ENCODE measurements around the gene PXDN.
"Not testable (repeated sequence)": the region's sequence is repeated elsewhere in the genome, so short reads cannot be mapped to it uniquely, and the experiment has no call there.

The PXDN gene

GRCh38 chr2:1631292-1632001 lies 112.9 kb downstream of the PXDN start:
- DNase-seq (ENCODE audit: low read depth), result no peak

- peak; percentile 64 for DNase-seq (ENCODE audit: low read depth)
Observed at GRCh38 chr2:1628893-1629292, 115.4 kb downstream of the PXDN start.

GRCh38 chr2:1627628-1628381 lies 116.5 kb downstream of the PXDN start:
- DNase-seq (ENCODE audit: low read depth), result no peak

GRCh38 chr2:1626271-1626681 lies 118.0 kb downstream of the PXDN start:
- DNase-seq (ENCODE audit: low read depth), result no peak

- peak; percentile 81 for DNase-seq (ENCODE audit: low read depth)
Observed at GRCh38 chr2:1625281-1626001, 118.9 kb downstream of the PXDN start.

GRCh38 chr2:1623906-1624445 lies 120.3 kb downstream of the PXDN start:
- DNase-seq (ENCODE audit: low read depth), result no peak

GRCh38 chr2:1622521-1623200 lies 121.7 kb downstream of the PXDN start:
- DNase-seq (ENCODE audit: low read depth), result no peak

GRCh38 chr2:1621976-1622375 lies 122.3 kb downstream of the PXDN start:
- DNase-seq (ENCODE audit: low read depth), result not testable (repeated sequence)

GRCh38 chr2:1621501-1621900 lies 122.8 kb downstream of the PXDN start:
- DNase-seq (ENCODE audit: low read depth), result no peak

GRCh38 chr2:1621041-1621440 lies 123.3 kb downstream of the PXDN start:
- no peak for DNase-seq (ENCODE audit: low read depth)

GRCh38 chr2:1620081-1620480 lies 124.2 kb downstream of the PXDN start:
- DNase-seq (ENCODE audit: low read depth), result no peak

- DNase-seq (ENCODE audit: low read depth), result no peak
Observed at GRCh38 chr2:1619556-1619955, 124.8 kb downstream of the PXDN start.

GRCh38 chr2:1618974-1619373 lies 125.3 kb downstream of the PXDN start:
- no peak for DNase-seq (ENCODE audit: low read depth)

GRCh38 chr2:1618191-1618961 lies 125.9 kb downstream of the PXDN start:
- no peak for DNase-seq (ENCODE audit: low read depth)

GRCh38 chr2:1617425-1618021 lies 126.8 kb downstream of the PXDN start:
- DNase-seq (ENCODE audit: low read depth), result no peak

- DNase-seq (ENCODE audit: low read depth), result no peak
Observed at GRCh38 chr2:1614564-1614963, 129.8 kb downstream of the PXDN start.

GRCh38 chr2:1613731-1614354 lies 130.5 kb downstream of the PXDN start:
- DNase-seq (ENCODE audit: low read depth), result no peak

- DNase-seq (ENCODE audit: low read depth), result no peak
Observed at GRCh38 chr2:1613078-1613445, 131.3 kb downstream of the PXDN start.

- DNase-seq (ENCODE audit: low read depth), result no peak
Observed at GRCh38 chr2:1612391-1613077, 131.8 kb downstream of the PXDN start.

- no peak for DNase-seq (ENCODE audit: low read depth)
Observed at GRCh38 chr2:1611886-1612285, 132.4 kb downstream of the PXDN start.

All from EH (cell line).